ENCODE measurements around the gene IQSEC1.

Gene IQSEC1

DNA sequence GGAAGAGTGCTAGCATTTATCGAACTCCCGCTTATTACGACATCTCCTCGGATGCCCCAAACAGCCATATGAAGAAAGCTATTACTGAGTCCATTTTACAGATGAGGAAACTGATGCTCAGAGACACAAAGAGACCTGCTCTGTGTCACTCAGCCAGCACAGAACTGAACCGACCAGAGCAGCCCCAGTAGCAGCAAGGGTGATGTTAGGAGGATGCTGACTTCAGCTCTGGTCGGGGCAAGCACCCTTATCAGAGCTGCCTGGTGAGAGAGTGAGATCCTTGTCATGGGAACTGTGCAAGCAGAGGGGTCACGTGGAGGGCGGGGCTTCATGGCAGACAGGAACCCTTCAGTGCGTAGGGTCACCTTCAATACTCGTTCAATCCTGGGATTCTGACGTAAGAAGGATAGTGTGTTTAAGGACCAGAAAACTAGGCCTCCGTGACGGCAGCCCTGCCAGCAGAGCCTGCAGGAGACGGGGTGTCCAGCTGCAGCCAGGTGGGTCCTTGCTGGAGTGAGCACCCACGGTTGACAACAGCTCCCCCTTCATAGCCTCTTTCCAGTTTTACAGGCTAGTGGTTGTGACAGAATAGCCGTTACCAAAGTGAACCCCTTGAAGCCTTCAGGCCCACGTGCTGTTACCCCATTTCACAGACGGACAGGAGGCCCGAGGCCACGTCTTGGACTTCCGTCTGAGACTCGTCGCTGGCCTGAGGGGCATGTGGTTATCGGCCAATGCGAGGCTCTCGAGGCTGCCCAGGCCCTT lies 12.0 kb upstream of the IQSEC1 start:
- Histone ChIP-seq H3K4me1 (ENCODE audit: control insufficient read depth in 2 of 2, insufficient read depth in 2 of 2, low read length in 2 of 2) (no peaks in the 10 kb centered on the region), H3K9me3 (ENCODE audit: control insufficient read depth in 2 of 2, low read length in 2 of 2) (no peaks in the 10 kb centered on the region), H3K36me3 (ENCODE audit: control insufficient read depth in 2 of 2, insufficient read depth in 2 of 2, low read length in 2 of 2) (no peaks in the 10 kb centered on the region), H3K27me3 (ENCODE audit: control insufficient read depth in 2 of 2, insufficient read depth in 2 of 2, low read length in 2 of 2) (peaks cover 0 to 2% of the 10 kb centered on the region in 2 donors), H3K4me3 (ENCODE audit: low read length in 2 of 2) (no peak overlapping the region), H3K27ac (ENCODE audit: low read depth in 2 of 2, low read length in 2 of 2) (no peak overlapping the region), H3K9ac (ENCODE audit: low read depth in 1 of 2, low read length in 2 of 2) (no peak overlapping the region)

DNA sequence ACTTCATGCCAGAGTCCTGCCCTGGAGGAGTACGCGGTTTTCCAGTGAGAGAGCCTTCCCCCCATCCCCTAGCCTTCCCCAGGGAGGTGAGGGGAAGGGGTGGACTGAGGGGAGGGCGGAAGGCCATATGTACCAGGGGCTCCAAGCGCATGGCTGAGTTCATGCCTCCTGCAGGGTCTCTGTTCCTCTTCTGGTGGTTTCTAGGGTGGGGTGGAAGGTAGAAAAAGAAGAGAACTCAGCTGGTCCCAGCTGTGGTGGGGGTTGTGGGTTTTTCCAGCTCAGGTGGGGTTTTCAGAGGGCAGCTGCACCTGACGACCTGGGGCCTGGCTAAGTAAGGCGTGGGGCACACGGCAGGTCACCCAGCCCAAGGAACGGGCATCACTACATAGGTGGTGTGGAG lies 10.7 kb upstream of the IQSEC1 start:
- no peaks in the 10 kb centered on the region for H3K9me3 ChIP-seq (ENCODE audit: control insufficient read depth in 2 of 2, low read length in 2 of 2)
- no peak overlapping the region for H3K9ac ChIP-seq (ENCODE audit: low read depth in 1 of 2, low read length in 2 of 2)
- H3K4me1 ChIP-seq (ENCODE audit: control insufficient read depth in 2 of 2, insufficient read depth in 2 of 2, low read length in 2 of 2), result no peaks in the 10 kb centered on the region
- peaks cover 0 to 2% of the 10 kb centered on the region in 2 donors for H3K27me3 ChIP-seq (ENCODE audit: control insufficient read depth in 2 of 2, insufficient read depth in 2 of 2, low read length in 2 of 2)
- H3K4me3 ChIP-seq (ENCODE audit: low read length in 2 of 2), result no peak overlapping the region
- H3K27ac ChIP-seq (ENCODE audit: low read depth in 2 of 2, low read length in 2 of 2), result no peak overlapping the region
- H3K36me3 ChIP-seq (ENCODE audit: control insufficient read depth in 2 of 2, insufficient read depth in 2 of 2, low read length in 2 of 2), result no peaks in the 10 kb centered on the region

DNA sequence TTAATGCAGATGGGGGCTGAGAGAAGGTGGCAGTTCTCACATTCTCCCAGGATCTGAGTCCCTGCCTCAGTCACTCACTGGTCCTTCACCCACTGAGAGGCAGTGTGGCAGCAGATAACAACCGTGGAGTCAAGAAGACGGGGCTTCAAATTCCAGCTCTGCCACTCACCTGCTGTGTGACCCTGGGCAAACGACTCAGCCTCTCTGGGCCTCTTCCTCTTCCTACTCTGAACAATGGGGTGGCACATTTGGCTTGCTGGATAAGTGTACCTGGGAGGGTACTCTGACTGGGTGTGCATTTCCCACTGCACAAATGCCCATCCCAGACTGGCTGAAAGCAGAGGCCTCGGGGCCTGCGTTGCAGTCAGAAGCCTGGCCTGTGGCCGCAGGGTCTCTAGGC lies 10.0 kb upstream of the IQSEC1 start:
- no peaks in the 10 kb centered on the region for H3K9me3 ChIP-seq (ENCODE audit: control insufficient read depth in 2 of 2, low read length in 2 of 2)
- H3K27me3 ChIP-seq (ENCODE audit: control insufficient read depth in 2 of 2, insufficient read depth in 2 of 2, low read length in 2 of 2), result peaks cover 0 to 2% of the 10 kb centered on the region in 2 donors
- no peak overlapping the region for H3K27ac ChIP-seq (ENCODE audit: low read depth in 2 of 2, low read length in 2 of 2)
- H3K4me1 ChIP-seq (ENCODE audit: control insufficient read depth in 2 of 2, insufficient read depth in 2 of 2, low read length in 2 of 2), result no peaks in the 10 kb centered on the region
- H3K36me3 ChIP-seq (ENCODE audit: control insufficient read depth in 2 of 2, insufficient read depth in 2 of 2, low read length in 2 of 2), result no peaks in the 10 kb centered on the region
- no peak overlapping the region for H3K4me3 ChIP-seq (ENCODE audit: low read length in 2 of 2)
- no peak overlapping the region for H3K9ac ChIP-seq (ENCODE audit: low read depth in 1 of 2, low read length in 2 of 2)

DNA sequence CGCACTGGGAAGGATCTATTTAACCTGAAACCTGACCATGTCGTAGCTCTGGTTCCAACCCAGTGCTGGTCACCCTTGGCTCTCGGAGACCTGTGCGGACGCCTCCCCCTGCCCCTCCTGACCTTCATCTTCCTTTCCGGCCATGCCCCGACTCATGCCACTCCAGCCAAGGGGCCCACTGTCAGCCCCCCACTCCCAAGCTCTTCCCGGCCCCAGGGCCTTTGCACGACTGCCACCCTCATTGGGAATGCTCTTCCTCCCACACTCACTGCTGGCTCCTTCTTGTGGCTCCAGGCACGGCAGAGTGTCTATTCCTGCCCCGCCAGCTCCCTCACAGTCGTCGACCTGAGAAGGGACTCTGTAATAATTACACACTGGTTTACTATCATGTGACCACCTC lies 9.4 kb upstream of the IQSEC1 start:
- no peaks in the 10 kb centered on the region for H3K4me1 ChIP-seq (ENCODE audit: control insufficient read depth in 2 of 2, insufficient read depth in 2 of 2, low read length in 2 of 2)
- no peak overlapping the region for H3K27ac ChIP-seq (ENCODE audit: low read depth in 2 of 2, low read length in 2 of 2)
- H3K9ac ChIP-seq (ENCODE audit: low read depth in 1 of 2, low read length in 2 of 2), result no peak overlapping the region
- H3K36me3 ChIP-seq (ENCODE audit: control insufficient read depth in 2 of 2, insufficient read depth in 2 of 2, low read length in 2 of 2), result no peaks in the 10 kb centered on the region
- no peaks in the 10 kb centered on the region for H3K9me3 ChIP-seq (ENCODE audit: control insufficient read depth in 2 of 2, low read length in 2 of 2)
- H3K27me3 ChIP-seq (ENCODE audit: control insufficient read depth in 2 of 2, insufficient read depth in 2 of 2, low read length in 2 of 2), result peaks cover 0 to 2% of the 10 kb centered on the region in 2 donors
- no peak overlapping the region for H3K4me3 ChIP-seq (ENCODE audit: low read length in 2 of 2)

DNA sequence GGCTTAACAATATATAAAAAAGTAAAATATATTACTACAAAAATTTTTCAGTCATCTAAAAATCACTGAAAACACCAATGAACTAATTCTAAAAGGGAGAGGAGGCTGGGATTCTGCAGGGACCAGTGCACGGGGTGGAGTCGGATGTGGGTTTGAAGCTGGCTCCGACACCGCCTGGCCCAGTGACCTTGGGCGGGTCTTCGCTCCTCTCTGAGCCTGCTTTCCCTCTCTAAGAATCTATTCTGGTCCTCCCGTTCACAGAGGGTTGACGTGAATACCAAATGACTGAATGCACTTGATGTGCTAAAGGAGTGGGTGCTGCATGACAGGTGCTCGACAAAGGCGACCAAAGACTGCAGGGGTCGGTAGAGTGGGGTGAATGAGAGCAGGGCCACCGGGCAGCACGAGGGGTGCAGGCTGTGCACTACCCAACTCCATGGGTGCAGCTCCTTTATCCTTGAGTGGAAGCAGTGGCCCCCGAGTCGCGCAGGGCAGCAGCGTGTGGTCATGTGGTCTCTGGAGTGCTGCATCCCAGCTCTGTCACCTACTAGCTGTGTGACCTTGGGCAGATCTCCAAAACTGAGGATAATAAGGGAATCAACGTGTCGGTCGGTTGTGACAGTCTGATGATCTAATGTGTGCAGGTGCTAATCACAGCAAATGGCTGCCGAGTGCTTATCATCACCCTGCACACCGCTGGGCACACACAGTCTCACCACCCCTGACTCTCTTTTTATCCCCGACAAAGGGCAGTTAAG lies 8.6 kb upstream of the IQSEC1 start:
- no peaks in the 10 kb centered on the region for H3K9me3 ChIP-seq (ENCODE audit: control insufficient read depth in 2 of 2, low read length in 2 of 2)

DNA sequence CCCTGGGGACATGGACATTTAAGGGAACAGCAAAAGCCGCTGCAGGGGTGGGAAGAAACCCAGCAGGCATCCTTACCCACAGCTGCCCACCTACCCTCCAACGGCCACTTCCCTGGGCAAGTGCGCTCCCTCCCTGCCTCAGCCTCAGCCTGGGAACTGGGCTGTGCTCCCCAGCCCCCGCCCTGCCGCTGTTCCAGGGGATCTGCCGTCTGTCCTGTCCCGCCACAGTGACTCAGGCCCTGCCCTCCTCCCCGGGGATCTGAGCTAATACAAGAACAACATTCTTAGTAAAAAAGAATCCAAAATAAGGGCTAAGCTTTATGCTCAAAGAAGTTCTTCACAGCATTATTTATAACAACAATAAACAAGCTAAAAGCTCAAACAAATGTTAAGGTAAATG lies 7.4 kb upstream of the IQSEC1 start:
- H3K9me3 ChIP-seq (ENCODE audit: control insufficient read depth in 2 of 2, low read length in 2 of 2), result no peaks in the 10 kb centered on the region
- H3K36me3 ChIP-seq (ENCODE audit: control insufficient read depth in 2 of 2, insufficient read depth in 2 of 2, low read length in 2 of 2), result no peaks in the 10 kb centered on the region
- no peak overlapping the region for H3K27ac ChIP-seq (ENCODE audit: low read depth in 2 of 2, low read length in 2 of 2)
- no peak overlapping the region for H3K4me3 ChIP-seq (ENCODE audit: low read length in 2 of 2)
- H3K4me1 ChIP-seq (ENCODE audit: control insufficient read depth in 2 of 2, insufficient read depth in 2 of 2, low read length in 2 of 2), result no peaks in the 10 kb centered on the region
- H3K9ac ChIP-seq (ENCODE audit: low read depth in 1 of 2, low read length in 2 of 2), result no peak overlapping the region
- peaks cover 3 to 7% of the 10 kb centered on the region in 2 donors for H3K27me3 ChIP-seq (ENCODE audit: control insufficient read depth in 2 of 2, insufficient read depth in 2 of 2, low read length in 2 of 2)

More for the DNA sequence above, 8.6 kb upstream of the IQSEC1 start:
- Histone ChIP-seq H3K4me3 (ENCODE audit: low read length in 2 of 2) (no peak overlapping the region), H3K36me3 (ENCODE audit: control insufficient read depth in 2 of 2, insufficient read depth in 2 of 2, low read length in 2 of 2) (no peaks in the 10 kb centered on the region), H3K27ac (ENCODE audit: low read depth in 2 of 2, low read length in 2 of 2) (no peak overlapping the region), H3K4me1 (ENCODE audit: control insufficient read depth in 2 of 2, insufficient read depth in 2 of 2, low read length in 2 of 2) (no peaks in the 10 kb centered on the region), H3K27me3 (ENCODE audit: control insufficient read depth in 2 of 2, insufficient read depth in 2 of 2, low read length in 2 of 2) (peaks cover 0 to 2% of the 10 kb centered on the region in 2 donors), H3K9ac (ENCODE audit: low read depth in 1 of 2, low read length in 2 of 2) (no peak overlapping the region)

DNA sequence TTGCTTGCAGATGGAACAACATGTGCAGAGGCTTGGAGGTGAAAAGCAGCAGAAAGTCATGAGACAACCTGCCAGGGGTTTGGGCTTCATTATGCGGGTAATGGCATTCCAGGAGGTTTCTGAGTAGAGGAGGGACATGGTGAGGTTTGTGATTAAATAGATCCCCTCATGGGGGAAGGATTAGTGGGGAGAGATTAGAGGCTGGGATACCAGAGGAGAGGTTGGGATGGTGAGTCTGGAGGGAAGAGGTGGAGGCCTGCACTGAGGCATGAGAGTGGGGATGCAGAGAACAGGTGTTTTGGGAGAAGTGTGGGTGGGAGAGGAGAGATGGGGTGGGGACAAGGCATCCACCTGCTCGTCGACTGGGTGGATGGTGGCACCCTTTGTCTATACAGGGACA lies 6.8 kb upstream of the IQSEC1 start:
- no peaks in the 10 kb centered on the region for H3K9me3 ChIP-seq (ENCODE audit: control insufficient read depth in 2 of 2, low read length in 2 of 2)
- H3K9ac ChIP-seq (ENCODE audit: low read depth in 1 of 2, low read length in 2 of 2), result no peak overlapping the region
- H3K27me3 ChIP-seq (ENCODE audit: control insufficient read depth in 2 of 2, insufficient read depth in 2 of 2, low read length in 2 of 2), result peaks cover 7 to 8% of the 10 kb centered on the region in 2 donors
- no peaks in the 10 kb centered on the region for H3K36me3 ChIP-seq (ENCODE audit: control insufficient read depth in 2 of 2, insufficient read depth in 2 of 2, low read length in 2 of 2)
- H3K27ac ChIP-seq (ENCODE audit: low read depth in 2 of 2, low read length in 2 of 2), result no peak overlapping the region
- H3K4me1 ChIP-seq (ENCODE audit: control insufficient read depth in 2 of 2, insufficient read depth in 2 of 2, low read length in 2 of 2), result no peaks in the 10 kb centered on the region
- no peak overlapping the region for H3K4me3 ChIP-seq (ENCODE audit: low read length in 2 of 2)

DNA sequence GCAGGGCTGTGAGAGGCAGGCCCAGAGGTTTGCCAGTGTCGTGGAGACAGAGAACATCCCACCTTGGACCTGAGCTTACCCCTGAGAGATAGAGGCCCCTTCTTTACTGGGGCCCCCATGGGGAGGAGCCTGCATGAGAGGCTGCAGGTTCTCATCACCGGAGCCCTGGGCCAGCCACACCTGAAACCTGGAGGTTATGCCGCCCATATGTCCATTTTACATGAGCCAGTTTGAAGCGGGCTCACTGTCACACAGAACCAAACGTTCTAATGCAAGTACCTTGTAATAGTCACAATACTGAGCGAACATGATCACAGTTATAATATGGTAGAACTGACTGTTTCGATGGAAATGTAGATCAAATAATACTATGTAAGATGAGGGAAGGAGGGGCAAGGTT lies 6.3 kb upstream of the IQSEC1 start:
- Histone ChIP-seq H3K27me3 (ENCODE audit: control insufficient read depth in 2 of 2, insufficient read depth in 2 of 2, low read length in 2 of 2) (peaks cover 9 to 11% of the 10 kb centered on the region in 2 donors), H3K4me1 (ENCODE audit: control insufficient read depth in 2 of 2, insufficient read depth in 2 of 2, low read length in 2 of 2) (no peaks in the 10 kb centered on the region), H3K27ac (ENCODE audit: low read depth in 2 of 2, low read length in 2 of 2) (no peak overlapping the region), H3K36me3 (ENCODE audit: control insufficient read depth in 2 of 2, insufficient read depth in 2 of 2, low read length in 2 of 2) (no peaks in the 10 kb centered on the region), H3K9ac (ENCODE audit: low read depth in 1 of 2, low read length in 2 of 2) (no peak overlapping the region), H3K9me3 (ENCODE audit: control insufficient read depth in 2 of 2, low read length in 2 of 2) (no peaks in the 10 kb centered on the region), H3K4me3 (ENCODE audit: low read length in 2 of 2) (no peak overlapping the region)

DNA sequence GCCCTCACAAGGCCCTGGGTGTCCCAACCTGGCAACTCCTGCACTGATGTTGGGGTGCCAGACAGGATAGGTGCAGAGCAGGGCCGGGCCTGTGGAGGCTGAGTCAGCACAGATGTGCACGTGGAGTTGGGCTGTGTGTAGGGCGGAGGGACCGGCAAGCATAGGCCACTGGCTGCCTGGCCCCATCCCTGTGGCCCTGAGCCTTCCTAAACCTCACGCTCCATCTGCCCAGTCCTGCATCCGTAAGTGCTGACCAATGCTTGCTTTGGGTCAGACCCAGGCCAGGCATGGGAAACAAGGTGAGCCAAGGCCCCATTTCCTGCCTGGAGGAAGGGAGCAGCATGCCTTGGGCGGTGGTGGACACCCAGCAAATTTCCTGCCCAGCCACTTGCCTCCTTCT lies 5.8 kb upstream of the IQSEC1 start:
- H3K36me3 ChIP-seq (ENCODE audit: control insufficient read depth in 2 of 2, insufficient read depth in 2 of 2, low read length in 2 of 2), result no peaks in the 10 kb centered on the region
- no peaks in the 10 kb centered on the region for H3K4me1 ChIP-seq (ENCODE audit: control insufficient read depth in 2 of 2, insufficient read depth in 2 of 2, low read length in 2 of 2)
- no peaks in the 10 kb centered on the region for H3K9me3 ChIP-seq (ENCODE audit: control insufficient read depth in 2 of 2, low read length in 2 of 2)
- no peak overlapping the region for H3K27ac ChIP-seq (ENCODE audit: low read depth in 2 of 2, low read length in 2 of 2)
- no peak overlapping the region for H3K4me3 ChIP-seq (ENCODE audit: low read length in 2 of 2)
- peaks cover 13% of the 10 kb centered on the region in 2 donors for H3K27me3 ChIP-seq (ENCODE audit: control insufficient read depth in 2 of 2, insufficient read depth in 2 of 2, low read length in 2 of 2)
- H3K9ac ChIP-seq (ENCODE audit: low read depth in 1 of 2, low read length in 2 of 2), result no peak overlapping the region

DNA sequence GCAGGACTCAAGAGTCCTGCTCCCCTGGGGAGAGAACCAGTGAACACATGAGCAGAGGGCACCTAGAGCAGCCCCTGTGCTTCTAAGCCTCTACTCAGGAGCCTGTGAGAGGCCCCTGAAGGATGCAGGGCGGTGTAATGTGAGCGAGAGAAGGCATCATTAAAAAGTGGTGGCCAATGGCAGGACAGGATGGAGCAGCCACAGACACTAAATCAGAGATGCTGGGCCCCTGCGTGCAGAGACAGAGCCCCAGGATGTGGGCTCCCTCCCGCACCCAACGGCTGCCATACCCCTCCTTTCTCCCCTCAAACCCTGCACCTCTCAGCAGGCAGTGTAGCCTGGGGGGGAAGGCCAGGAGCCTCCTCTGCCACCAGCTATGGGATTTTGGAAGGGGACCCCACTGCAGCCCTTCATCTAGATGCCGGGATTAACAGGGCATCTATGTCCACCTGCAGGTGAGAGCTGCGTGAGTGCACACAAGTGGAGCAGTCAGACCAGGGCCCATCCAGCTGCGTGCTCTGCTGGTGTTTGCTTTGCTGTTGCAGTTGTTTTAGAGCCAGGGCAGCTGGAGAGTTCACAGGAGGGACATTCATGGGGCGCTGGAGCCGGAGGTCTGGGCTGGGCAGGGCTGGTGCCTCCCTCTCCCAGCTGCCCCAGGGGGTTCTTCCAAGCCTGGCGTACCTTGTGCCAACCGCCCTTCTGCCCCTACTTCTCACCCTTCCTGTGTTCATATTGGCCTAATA lies 5.1 kb upstream of the IQSEC1 start:
- no peaks in the 10 kb centered on the region for H3K9me3 ChIP-seq (ENCODE audit: control insufficient read depth in 2 of 2, low read length in 2 of 2)
- no peaks in the 10 kb centered on the region for H3K4me1 ChIP-seq (ENCODE audit: control insufficient read depth in 2 of 2, insufficient read depth in 2 of 2, low read length in 2 of 2)
- H3K9ac ChIP-seq (ENCODE audit: low read depth in 1 of 2, low read length in 2 of 2), result no peak overlapping the region
- no peaks in the 10 kb centered on the region for H3K36me3 ChIP-seq (ENCODE audit: control insufficient read depth in 2 of 2, insufficient read depth in 2 of 2, low read length in 2 of 2)
- H3K4me3 ChIP-seq (ENCODE audit: low read length in 2 of 2), result no peak overlapping the region
- H3K27ac ChIP-seq (ENCODE audit: low read depth in 2 of 2, low read length in 2 of 2), result no peak overlapping the region
- peaks cover 17 to 19% of the 10 kb centered on the region in 2 donors for H3K27me3 ChIP-seq (ENCODE audit: control insufficient read depth in 2 of 2, insufficient read depth in 2 of 2, low read length in 2 of 2)
